Measurements from ENCODE around the gene PRMT1.

The PRMT1 gene

GRCh38 chr19:49679771-49680413, 2.8 kb downstream of the PRMT1 start:
- POLR2A ChIA-PET = interaction anchor here (0.6 kb wide), 1 partner anchor 68 kb away, joined by 3 read pairs; no protein-coding TSS in a partner anchor
- CTCF ChIA-PET = interaction anchor here (0.8 to 5.9 kb wide), 10 partner anchors 9 to 177 kb away, joined by 3 to 39 read pairs (median 5); partner anchors contain the start of genes ADM5 and CPT1C
- TF ChIP-seq, protein P1, sequence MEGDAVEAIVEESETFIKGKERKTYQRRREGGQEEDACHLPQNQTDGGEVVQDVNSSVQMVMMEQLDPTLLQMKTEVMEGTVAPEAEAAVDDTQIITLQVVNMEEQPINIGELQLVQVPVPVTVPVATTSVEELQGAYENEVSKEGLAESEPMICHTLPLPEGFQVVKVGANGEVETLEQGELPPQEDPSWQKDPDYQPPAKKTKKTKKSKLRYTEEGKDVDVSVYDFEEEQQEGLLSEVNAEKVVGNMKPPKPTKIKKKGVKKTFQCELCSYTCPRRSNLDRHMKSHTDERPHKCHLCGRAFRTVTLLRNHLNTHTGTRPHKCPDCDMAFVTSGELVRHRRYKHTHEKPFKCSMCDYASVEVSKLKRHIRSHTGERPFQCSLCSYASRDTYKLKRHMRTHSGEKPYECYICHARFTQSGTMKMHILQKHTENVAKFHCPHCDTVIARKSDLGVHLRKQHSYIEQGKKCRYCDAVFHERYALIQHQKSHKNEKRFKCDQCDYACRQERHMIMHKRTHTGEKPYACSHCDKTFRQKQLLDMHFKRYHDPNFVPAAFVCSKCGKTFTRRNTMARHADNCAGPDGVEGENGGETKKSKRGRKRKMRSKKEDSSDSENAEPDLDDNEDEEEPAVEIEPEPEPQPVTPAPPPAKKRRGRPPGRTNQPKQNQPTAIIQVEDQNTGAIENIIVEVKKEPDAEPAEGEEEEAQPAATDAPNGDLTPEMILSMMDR (IDR thresholded peaks at IDR 0.05; ENCODE audit: insufficient read depth, low read length, missing control alignments) = no peak
- DNase-seq (ENCODE audit: low read depth, low spot score) = no peak
- H3K4me3 ChIP-seq (ENCODE audit: low read depth, low read length) = no peak overlapping the region; the same call in 1 of the 2 replicates

- H3K4me3 ChIP-seq (ENCODE audit: low read depth, low read length) = no peak overlapping the region; the same call in none of the 2 replicates
- DNase-seq (ENCODE audit: low read depth, low spot score) = no peak
- ChIA-PET POLR2A (no interaction called here), CTCF (interaction anchor here (0.6 to 2.4 kb wide), 36 partner anchors 8 to 454 kb away, joined by 3 to 27 read pairs (median 4); partner anchors contain the start of genes ADM5, CPT1C, FLT3LG and FUZ)
- TF ChIP-seq, protein P1 (IDR thresholded peaks at IDR 0.05; ENCODE audit: insufficient read depth, low read length, missing control alignments) = peak; percentile 98
Measured at GRCh38 chr19:49680421-49681351, 3.6 kb downstream of the PRMT1 start.

GRCh38 chr19:49681830-49682229, 4.8 kb downstream of the PRMT1 start:
- POLR2A ChIA-PET = no interaction called here
- no peak for DNase-seq (ENCODE audit: low read depth, low spot score)
- TF ChIP-seq, protein P1 (IDR thresholded peaks at IDR 0.05; ENCODE audit: insufficient read depth, low read length, missing control alignments) = no peak
- H3K4me3 ChIP-seq (ENCODE audit: low read depth, low read length) = no peak overlapping the region
- CTCF ChIA-PET = interaction anchor here (0.6 to 2.4 kb wide), 14 partner anchors 11 to 179 kb away, joined by 3 to 24 read pairs (median 5); partner anchors contain the start of gene FUZ

DNA sequence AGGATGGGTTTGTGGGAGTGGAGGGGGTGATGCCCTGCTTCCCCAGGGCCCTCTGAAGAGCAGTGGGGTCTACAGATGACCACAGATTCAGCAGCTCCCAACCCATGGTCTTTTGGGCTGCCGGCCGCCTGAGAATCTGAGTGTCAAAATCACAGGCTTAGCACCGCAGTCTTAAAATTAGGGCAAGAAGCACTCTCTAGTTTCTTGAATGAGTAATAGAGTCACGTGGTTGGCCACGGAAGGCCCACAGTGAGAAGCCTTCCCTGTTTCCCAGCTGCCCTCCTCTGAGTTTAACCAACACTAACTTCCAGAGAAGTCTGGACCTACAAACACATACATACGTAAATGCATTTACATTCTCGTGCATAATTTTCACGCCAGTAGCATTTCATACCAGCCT, 5.2 kb downstream of the PRMT1 start:
- DNase-seq (ENCODE audit: low read depth, low spot score) = no peak
- CTCF ChIA-PET = interaction anchor here (0.6 to 2.4 kb wide), 6 partner anchors 11 to 178 kb away, joined by 3 to 24 read pairs (median 6); no protein-coding TSS in a partner anchor
- H3K4me3 ChIP-seq (ENCODE audit: low read depth, low read length) = no peak overlapping the region
- POLR2A ChIA-PET = no interaction called here
- TF ChIP-seq, protein P1 (IDR thresholded peaks at IDR 0.05; ENCODE audit: insufficient read depth, low read length, missing control alignments) = no peak

DNA sequence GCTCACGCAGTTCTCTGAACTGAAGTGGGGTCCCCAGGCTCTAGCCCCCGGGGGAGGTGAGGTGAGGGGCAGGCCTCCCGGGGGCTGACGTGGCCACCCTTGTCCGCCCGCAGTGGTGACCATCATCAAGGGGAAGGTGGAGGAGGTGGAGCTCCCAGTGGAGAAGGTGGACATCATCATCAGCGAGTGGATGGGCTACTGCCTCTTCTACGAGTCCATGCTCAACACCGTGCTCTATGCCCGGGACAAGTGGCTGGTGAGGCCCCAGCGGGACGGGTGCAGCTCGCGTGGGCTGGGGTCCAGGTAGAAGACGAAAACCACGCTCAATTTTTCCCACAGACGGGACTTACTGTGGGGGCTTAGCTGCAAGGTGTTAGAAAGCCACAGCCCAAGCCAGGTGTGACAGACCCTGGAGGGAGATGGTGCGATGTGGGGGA, 6.8 kb downstream of the PRMT1 start:
- CTCF ChIA-PET = interaction anchor here (1.0 to 1.2 kb wide), 2 partner anchors 69 to 114 kb away, joined by 3 to 7 read pairs; no protein-coding TSS in a partner anchor
- TF ChIP-seq, protein P1 (IDR thresholded peaks at IDR 0.05; ENCODE audit: insufficient read depth, low read length, missing control alignments) = no peak
- POLR2A ChIA-PET = no interaction called here
- no peak overlapping the region for H3K4me3 ChIP-seq (ENCODE audit: low read depth, low read length)
- no peak for DNase-seq (ENCODE audit: low read depth, low spot score)

Data from AG04449 (cell line).